PC-9 (cell line): Measurements from ENCODE around the gene TMEM151B. TPM values are rescaled to one million over a fixed set of nuclear protein-coding genes. Genes with fewer than 3 reads are reported as not detected.

ENCODE experiments used
- BruUV-seq: library from RNA; stranded (reverse); fragments of 400-500 nt; replicated peaks from 2 replicates; lab custom pipeline; 2021; lab: Mats Ljungman, UMichigan
- CTCF ChIA-PET: fragments of 300-600 bp; sonication (Branson Sonifier 250); formaldehyde crosslinking; loops from one replicate; lab custom pipeline; 2022; ENCODE audit warnings: antibody characterized with exemption; lab: Charles Lee
- POLR2A ChIA-PET: fragments of 300-600 bp; sonication (Branson Sonifier 250); formaldehyde crosslinking; loops from one replicate; lab custom pipeline; 2022; ENCODE audit warnings: antibody characterized with exemption; ENCODE audit not compliant: unreplicated experiment; lab: Charles Lee
- DNase-seq, 2 experiments: peaks; one replicate each; pipeline versions ENCODE4 v3.0.0 to v3.0.0-alpha.2; 2015 to 2022; ENCODE audit warnings: mixed read lengths in 1 of 2
- H2AFZ ChIP-seq: fragments of 200-600 bp; sonication (generic); 2 replicates; pipeline ENCODE4 v1.8.1; 2017; ENCODE audit warnings: antibody characterized with exemption
- H3F3A ChIP-seq: fragments of 200-600 bp; sonication (generic); 2 replicates; pipeline ENCODE4 v1.8.1; 2017; ENCODE audit warnings: antibody characterized with exemption, mild to moderate bottlenecking, low read depth; ENCODE audit not compliant: insufficient read depth
- H3K27ac ChIP-seq: fragments of 200-600 bp; sonication (generic); 2 replicates; pipeline ENCODE4 v1.6.1; 2016; ENCODE audit warnings: mixed run types
- H3K27me3 ChIP-seq: fragments of 200-600 bp; sonication (generic); 2 replicates; pipeline ENCODE4 v1.6.1; 2016; ENCODE audit warnings: low read depth, mixed run types; ENCODE audit not compliant: insufficient read depth
- H3K36me3 ChIP-seq: fragments of 200-600 bp; sonication (generic); 2 replicates; pipeline ENCODE4 v1.6.1; 2016; ENCODE audit warnings: low read depth, mixed run types
- H3K4me1 ChIP-seq: fragments of 200-600 bp; sonication (generic); replicated peaks from 2 replicates; pipeline ENCODE4 v1.6.1; 2016; ENCODE audit warnings: mixed run types; ENCODE audit not compliant: insufficient read depth
- H3K4me2 ChIP-seq: fragments of 200-600 bp; sonication (generic); 2 replicates; pipeline ENCODE4 v1.6.1; 2017; ENCODE audit warnings: mixed run types
- H3K4me3 ChIP-seq: fragments of 200-600 bp; sonication (generic); 2 replicates; pipeline ENCODE4 v1.6.1; 2016; ENCODE audit warnings: mixed run types
- H3K79me2 ChIP-seq: fragments of 200-600 bp; sonication (generic); 2 replicates; pipeline ENCODE4 v1.6.1; 2017; ENCODE audit warnings: low read depth, mixed run types
- H3K9me2 ChIP-seq: fragments of 200-600 bp; sonication (generic); 2 replicates; pipeline ENCODE4 v1.8.1; 2017; ENCODE audit warnings: mild to moderate bottlenecking; ENCODE audit not compliant: insufficient read depth
- H3K9me3 ChIP-seq: fragments of 200-600 bp; sonication (generic); 2 replicates; pipeline ENCODE4 v1.8.1; 2016; ENCODE audit warnings: low read depth; ENCODE audit not compliant: insufficient read depth
- H4K20me1 ChIP-seq: fragments of 200-600 bp; sonication (generic); 2 replicates; pipeline ENCODE4 v1.8.1; 2017; ENCODE audit not compliant: insufficient read depth
- CTCF ChIP-seq: fragments of 200-600 bp; sonication (generic); conservative IDR thresholded peaks from 2 replicates; pipeline ENCODE4 v1.6.1; 2017; ENCODE audit warnings: mixed run types, antibody characterized with exemption, mild to moderate bottlenecking, moderate library complexity
- EZH2 ChIP-seq: fragments of 200-600 bp; sonication (generic); IDR thresholded peaks from 2 replicates; pipeline ENCODE4 v1.8.0; 2017; ENCODE audit warnings: antibody characterized with exemption, low read depth
- intact Hi-C: fragments of 100-400 bp; cut with micrococcal nuclease; formaldehyde crosslinking; loops from one replicate; pipeline ENCODE4 v1.10.0; 2022; ENCODE audit not compliant: unreplicated experiment
- total RNA-seq: library from RNA; stranded (reverse); gene quantifications from 2 replicates; pipeline ENCODE4 v1.2.3, GENCODE V29; 2021

The TMEM151B gene
- total RNA-seq, 1 experiment from 2014 or later: not detected

GRCh38 chr6:44278315-44278714 lies 8.1 kb downstream of the TMEM151B start:
- Histone ChIP-seq H3K79me2 (no peaks in the 10 kb centered on the region), H2AFZ (no peak overlapping the region), H3K27me3 (peaks cover 33% of the 10 kb centered on the region), H4K20me1 (no peaks in the 10 kb centered on the region), H3K4me1 (no peaks in the 10 kb centered on the region), H3F3A (no peaks in the 10 kb centered on the region), H3K9me3 (no peaks in the 10 kb centered on the region), H3K9me2 (no peaks in the 10 kb centered on the region), H3K27ac (no peak overlapping the region), H3K4me3 (no peak overlapping the region), H3K4me2 (no peak overlapping the region), H3K36me3 (no peaks in the 10 kb centered on the region)
- no peak for TF ChIP-seq CTCF
- TF ChIP-seq EZH2: no peak
- POLR2A ChIA-PET: no interaction called here
- intact Hi-C loops: no loop called here
- no peak for DNase-seq
- CTCF ChIA-PET: interaction anchor here (0.6 kb wide), 1 partner anchor 17 kb away, joined by 4 read pairs; no protein-coding TSS in a partner anchor
- BruUV-seq: no TSS peak

DNA sequence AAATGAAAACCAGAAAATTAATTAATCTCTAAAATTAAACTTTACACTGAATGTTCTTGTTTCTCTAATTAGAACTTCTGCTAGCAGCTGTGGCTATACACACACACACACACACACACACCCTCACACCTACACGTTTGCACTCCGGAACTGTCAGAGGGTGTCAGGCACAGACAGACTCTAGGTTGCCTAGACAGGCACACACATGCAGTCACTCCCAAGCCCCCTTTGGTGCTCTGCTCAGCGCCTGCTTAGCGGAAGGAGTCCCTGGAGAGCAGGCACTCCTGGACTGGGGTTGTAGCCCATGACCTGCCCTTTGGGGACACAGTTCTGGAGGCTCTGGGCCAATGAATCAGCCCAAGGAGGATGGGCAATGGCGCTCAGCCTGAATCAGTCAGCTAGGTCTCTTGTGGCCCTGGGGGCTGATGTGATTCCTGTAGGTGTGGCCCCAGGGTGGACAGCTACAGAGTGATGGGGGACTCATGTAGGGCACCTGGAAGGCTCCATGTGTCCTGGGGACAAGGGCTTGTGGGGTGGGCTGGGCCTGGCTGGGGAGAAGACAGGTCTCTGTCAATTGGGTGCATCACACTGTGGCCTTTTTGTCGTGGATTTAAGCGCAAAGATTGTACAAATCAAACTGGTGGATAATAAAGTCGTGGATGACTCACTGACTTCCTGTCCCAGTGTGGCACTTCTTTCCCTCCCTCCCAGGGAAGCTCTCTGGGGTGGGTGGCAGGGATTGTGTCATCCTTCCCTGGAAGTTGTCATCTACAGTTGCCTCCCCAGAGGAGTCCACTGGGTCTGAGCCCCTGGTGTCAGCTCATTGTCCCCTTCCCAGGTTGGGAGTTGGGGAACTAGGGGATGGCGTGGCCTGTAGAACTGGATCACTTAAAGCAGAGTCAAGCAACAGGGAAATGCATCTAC lies 8.8 kb downstream of the TMEM151B start:
- no peaks in the 10 kb centered on the region for H3F3A ChIP-seq
- no peak for TF ChIP-seq EZH2
- TF ChIP-seq CTCF: no peak
- no TSS peak for BruUV-seq
- no peak overlapping the region for H3K27ac ChIP-seq
- no peak overlapping the region for H2AFZ ChIP-seq
- ChIA-PET CTCF (interaction anchor here (0.6 kb wide), 1 partner anchor 18 kb away, joined by 4 read pairs; no protein-coding TSS in a partner anchor), POLR2A (interaction anchor here (0.6 kb wide), 2 partner anchors 26 to 34 kb away, joined by 3 to 6 read pairs; no protein-coding TSS in a partner anchor)
- no peaks in the 10 kb centered on the region for H3K4me1 ChIP-seq
- no peaks in the 10 kb centered on the region for H3K9me3 ChIP-seq
- H3K27me3 ChIP-seq: peaks cover 40% of the 10 kb centered on the region
- H3K4me3 ChIP-seq: no peak overlapping the region
- H3K79me2 ChIP-seq: no peaks in the 10 kb centered on the region
- DNase-seq: no peak
- H4K20me1 ChIP-seq: no peaks in the 10 kb centered on the region
- no peak overlapping the region for H3K4me2 ChIP-seq
- intact Hi-C loops: no loop called here
- H3K36me3 ChIP-seq: no peaks in the 10 kb centered on the region
- no peaks in the 10 kb centered on the region for H3K9me2 ChIP-seq

DNA sequence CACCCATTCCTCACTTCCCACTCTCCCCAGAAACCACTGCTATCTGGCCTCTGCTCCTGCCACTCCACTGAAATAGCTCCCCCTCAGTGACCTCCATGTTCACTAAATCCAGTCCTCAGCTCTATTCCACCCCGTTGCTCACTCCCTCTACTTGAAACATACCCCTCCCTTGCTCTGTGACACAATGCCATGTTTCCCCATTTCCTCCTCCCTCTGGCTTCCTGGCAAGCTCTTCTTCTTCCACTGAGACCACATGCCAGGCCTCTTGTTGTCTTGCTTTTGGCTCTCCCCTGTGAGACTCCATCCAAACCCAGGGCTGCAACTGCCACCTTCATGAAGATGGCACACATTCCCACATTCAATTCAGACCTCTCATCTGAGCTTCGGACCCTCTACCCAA lies 13.9 kb downstream of the TMEM151B start:
- H3K79me2 ChIP-seq: no peaks in the 10 kb centered on the region
- no peak for TF ChIP-seq CTCF
- no peak for TF ChIP-seq EZH2
- intact Hi-C loops: no loop called here
- CTCF ChIA-PET: no interaction called here
- no peak overlapping the region for H3K4me2 ChIP-seq
- no peak overlapping the region for H2AFZ ChIP-seq
- H3K4me1 ChIP-seq: no peaks in the 10 kb centered on the region
- H3K4me3 ChIP-seq: no peak overlapping the region
- H3K27ac ChIP-seq: no peak overlapping the region
- no peaks in the 10 kb centered on the region for H3F3A ChIP-seq
- no peaks in the 10 kb centered on the region for H4K20me1 ChIP-seq
- no peaks in the 10 kb centered on the region for H3K9me2 ChIP-seq
- POLR2A ChIA-PET: no interaction called here
- no peak for DNase-seq
- no peaks in the 10 kb centered on the region for H3K36me3 ChIP-seq
- H3K9me3 ChIP-seq: no peaks in the 10 kb centered on the region
- peaks cover 87% of the 10 kb centered on the region for H3K27me3 ChIP-seq
- no TSS peak for BruUV-seq
